Neural crest cell (in vitro differentiated cells): Measurements from ENCODE around the gene TMSB10. TPM values are rescaled to one million over a fixed set of nuclear protein-coding genes. Genes with fewer than 3 reads are reported as not detected.
"Not testable (repeated sequence)": the region's sequence is repeated elsewhere in the genome, so short reads cannot be mapped to it uniquely, and the experiment has no call there.

Experiments used
- DNase-seq: peaks from one replicate; pipeline ENCODE4 v3.0.0; 2021; ENCODE audit warnings: low read depth, mixed read lengths, low spot score
- H3K27ac Mint-ChIP-seq: one replicate; pipeline ENCODE4 v1.8.0; 2021; ENCODE audit warnings: mild to moderate bottlenecking, mixed read lengths; ENCODE audit not compliant: unreplicated experiment
- H3K27me3 Mint-ChIP-seq: 2 replicates; pipeline ENCODE4 v1.8.0; 2021; ENCODE audit warnings: low read depth, mild to moderate bottlenecking, mixed read lengths
- H3K36me3 Mint-ChIP-seq: 2 replicates; pipeline ENCODE4 v1.8.0; 2021; ENCODE audit warnings: low read depth, mild to moderate bottlenecking, mixed read lengths
- H3K4me1 Mint-ChIP-seq: 2 replicates; pipeline ENCODE4 v1.8.0; 2021; ENCODE audit warnings: mixed read lengths
- H3K4me3 Mint-ChIP-seq: one replicate; pipeline ENCODE4 v1.8.0; 2021; ENCODE audit warnings: mild to moderate bottlenecking, mixed read lengths
- H3K9me3 Mint-ChIP-seq: 2 replicates; pipeline ENCODE4 v1.8.0; 2021; ENCODE audit warnings: mixed read lengths
- CTCF ChIP-seq: fragments of 200-600 bp; sonication (generic); conservative IDR thresholded peaks from 2 replicates; pipeline ENCODE4 v1.5.0; 2021; ENCODE audit warnings: antibody characterized with exemption, mild to moderate bottlenecking
- total RNA-seq: library from RNA; stranded (reverse); gene quantifications from 2 replicates; pipeline ENCODE4 v1.2.1, GENCODE V29; 2021

The TMSB10 gene
- total RNA-seq, 1 donor from 2014 or later = 1,431 TPM

DNA sequence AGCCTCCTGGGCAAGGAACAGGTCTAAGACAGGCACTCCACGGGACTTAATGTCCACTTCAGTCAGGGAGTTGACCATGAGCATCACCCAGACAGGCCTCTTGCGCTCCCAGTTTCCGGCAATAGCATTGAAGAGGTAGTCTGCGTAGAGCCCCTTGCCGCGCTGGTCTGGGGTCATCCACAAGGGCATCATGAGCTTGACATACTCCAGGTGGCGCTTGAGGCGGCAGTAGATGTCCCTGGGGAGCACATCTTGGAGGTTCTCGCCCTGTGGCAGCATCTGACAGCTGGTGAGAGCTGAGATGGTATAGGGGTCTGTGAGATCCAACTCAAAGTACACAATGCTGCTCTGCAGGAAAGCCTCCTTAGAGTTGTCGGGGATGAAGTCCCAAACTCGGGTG is 35.1 kb upstream of the TMSB10 start:
- no peak overlapping the region for H3K27ac Mint-ChIP-seq
- H3K27me3 Mint-ChIP-seq = peaks cover 20% of the 10 kb centered on the region
- TF ChIP-seq CTCF = no peak
- no peaks in the 10 kb centered on the region for H3K36me3 Mint-ChIP-seq
- no peaks in the 10 kb centered on the region for H3K9me3 Mint-ChIP-seq
- no peak overlapping the region for H3K4me3 Mint-ChIP-seq
- DNase-seq = no peak
- peaks cover 4% of the 10 kb centered on the region for H3K4me1 Mint-ChIP-seq

- not testable (repeated sequence) for H3K27ac Mint-ChIP-seq, DNase-seq, H3K4me1 Mint-ChIP-seq
Observed at GRCh38 chr2:84872691-84873090, 32.8 kb upstream of the TMSB10 start.

DNA sequence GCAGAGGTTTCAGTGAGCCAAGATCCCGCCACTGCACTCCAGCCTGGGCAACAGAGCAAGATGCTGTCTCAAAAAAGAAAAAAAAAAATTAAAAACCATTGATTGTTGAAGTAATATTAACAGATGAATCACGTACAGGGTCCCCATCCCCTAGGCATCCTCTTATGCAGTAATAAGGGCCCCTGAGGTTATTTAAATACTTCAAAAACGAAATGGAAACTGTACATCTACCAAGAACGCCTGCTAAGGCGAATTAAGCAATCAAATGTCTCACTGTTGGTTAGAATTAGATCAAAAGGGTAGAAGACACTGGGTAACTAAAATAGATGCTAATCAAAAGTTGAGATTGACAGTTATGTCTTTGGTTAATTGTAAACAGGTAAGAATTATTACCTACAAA is 32.1 kb upstream of the TMSB10 start:
- H3K27ac Mint-ChIP-seq = no peak overlapping the region
- H3K36me3 Mint-ChIP-seq = no peaks in the 10 kb centered on the region
- TF ChIP-seq CTCF = no peak
- peaks cover 4% of the 10 kb centered on the region for H3K4me1 Mint-ChIP-seq
- H3K4me3 Mint-ChIP-seq = no peak overlapping the region
- peaks cover 51% of the 10 kb centered on the region for H3K27me3 Mint-ChIP-seq
- no peaks in the 10 kb centered on the region for H3K9me3 Mint-ChIP-seq
- DNase-seq = no peak

More at GRCh38 chr2:84872691-84873090, 32.8 kb upstream of the TMSB10 start:
- peaks cover 44% of the 10 kb centered on the region for H3K27me3 Mint-ChIP-seq
- H3K9me3 Mint-ChIP-seq, H3K4me3 Mint-ChIP-seq, H3K36me3 Mint-ChIP-seq: not testable (repeated sequence)

GRCh38 chr2:84874381-84875212 is 30.9 kb upstream of the TMSB10 start:
- Mint-ChIP-seq H3K4me3 (no peak overlapping the region), H3K4me1 (peaks cover 4% of the 10 kb centered on the region), H3K27ac (no peak overlapping the region), H3K9me3 (no peaks in the 10 kb centered on the region), H3K36me3 (no peaks in the 10 kb centered on the region), H3K27me3 (peaks cover 63% of the 10 kb centered on the region)
- no peak for TF ChIP-seq CTCF
- no peak for DNase-seq

DNA sequence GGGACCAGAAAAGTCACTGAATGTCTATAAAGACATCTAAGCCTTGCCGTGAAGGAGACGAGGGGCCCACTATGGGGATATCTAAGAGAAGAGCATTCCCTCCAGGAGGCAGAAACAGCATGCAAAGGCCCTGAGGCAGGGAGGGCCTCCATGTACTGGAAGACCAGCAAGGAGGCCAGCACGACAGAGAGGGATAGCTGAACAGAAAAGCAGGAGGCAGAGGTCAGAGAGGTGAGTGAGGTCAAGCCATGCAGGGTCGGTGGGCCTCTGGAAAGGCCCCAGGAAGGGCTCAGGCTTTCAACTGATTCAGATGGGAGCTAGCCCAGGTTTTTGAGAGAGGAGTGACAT is 30.3 kb upstream of the TMSB10 start:
- Mint-ChIP-seq H3K9me3 (no peaks in the 10 kb centered on the region), H3K36me3 (no peaks in the 10 kb centered on the region), H3K4me3 (no peak overlapping the region), H3K27ac (no peak overlapping the region), H3K27me3 (peaks cover 66% of the 10 kb centered on the region), H3K4me1 (peaks cover 7% of the 10 kb centered on the region)
- no peak for TF ChIP-seq CTCF
- DNase-seq = no peak

- peaks cover 68% of the 10 kb centered on the region for H3K27me3 Mint-ChIP-seq
- not testable (repeated sequence) for H3K27ac Mint-ChIP-seq, H3K36me3 Mint-ChIP-seq, H3K9me3 Mint-ChIP-seq, DNase-seq, H3K4me3 Mint-ChIP-seq
- peaks cover 11% of the 10 kb centered on the region for H3K4me1 Mint-ChIP-seq
Observed at GRCh38 chr2:84875619-84876018, 29.8 kb upstream of the TMSB10 start.
